ENCODE data around the gene TMEM126B.

- TF ChIP-seq, protein P1, sequence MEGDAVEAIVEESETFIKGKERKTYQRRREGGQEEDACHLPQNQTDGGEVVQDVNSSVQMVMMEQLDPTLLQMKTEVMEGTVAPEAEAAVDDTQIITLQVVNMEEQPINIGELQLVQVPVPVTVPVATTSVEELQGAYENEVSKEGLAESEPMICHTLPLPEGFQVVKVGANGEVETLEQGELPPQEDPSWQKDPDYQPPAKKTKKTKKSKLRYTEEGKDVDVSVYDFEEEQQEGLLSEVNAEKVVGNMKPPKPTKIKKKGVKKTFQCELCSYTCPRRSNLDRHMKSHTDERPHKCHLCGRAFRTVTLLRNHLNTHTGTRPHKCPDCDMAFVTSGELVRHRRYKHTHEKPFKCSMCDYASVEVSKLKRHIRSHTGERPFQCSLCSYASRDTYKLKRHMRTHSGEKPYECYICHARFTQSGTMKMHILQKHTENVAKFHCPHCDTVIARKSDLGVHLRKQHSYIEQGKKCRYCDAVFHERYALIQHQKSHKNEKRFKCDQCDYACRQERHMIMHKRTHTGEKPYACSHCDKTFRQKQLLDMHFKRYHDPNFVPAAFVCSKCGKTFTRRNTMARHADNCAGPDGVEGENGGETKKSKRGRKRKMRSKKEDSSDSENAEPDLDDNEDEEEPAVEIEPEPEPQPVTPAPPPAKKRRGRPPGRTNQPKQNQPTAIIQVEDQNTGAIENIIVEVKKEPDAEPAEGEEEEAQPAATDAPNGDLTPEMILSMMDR (conservative IDR thresholded peaks at IDR 0.05; ENCODE audit: low read length): no peak
- TF ChIP-seq EZH2phosphoT487 (IDR thresholded peaks at IDR 0.05; ENCODE audit: borderline replicate concordance): no peak
Observed at GRCh38 chr11:85628771-85629341, 463 bp downstream of the TMEM126B start.
